Esophagus squamous epithelium (tissue), 5 donors: ENCODE measurements around the gene AQP5. TPM values are rescaled to one million over a fixed set of nuclear protein-coding genes. Genes with fewer than 3 reads are reported as not detected.

ENCODE experiments used
- DNase-seq: peaks from one replicate; lab custom pipeline; 2025; lab: John Stamatoyannopoulos, UW
- H3K27ac ChIP-seq, 4 donors: fragments of 200-600 bp; sonication (generic); one replicate each; pipeline ENCODE4 v1.5.1; 2016 to 2019; ENCODE audit warnings: mild to moderate bottlenecking in 1 of 4
- H3K27me3 ChIP-seq, 4 donors: fragments of 200-600 bp; sonication (generic); 1 replicate in 3 of 4; 2 replicates in 1 of 4; pipeline versions ENCODE4 v1.5.1 to v1.6.0; 2017 to 2021; ENCODE audit warnings: antibody characterized with exemption in 1 of 4
- H3K36me3 ChIP-seq, 3 donors: fragments of 200-600 bp; sonication (generic); one replicate each; pipeline ENCODE4 v1.5.1; 2016 to 2019
- H3K4me1 ChIP-seq, 3 donors: fragments of 200-600 bp; sonication (generic); one replicate each; pipeline ENCODE4 v1.5.1; 2017 to 2019
- H3K4me3 ChIP-seq, 4 donors: fragments of 200-600 bp; sonication (generic); 1 replicate in 3 of 4; 2 replicates in 1 of 4; pipeline ENCODE4 v1.5.1; 2016 to 2019; ENCODE audit warnings: mild to moderate bottlenecking in 2 of 4, moderate library complexity in 1 of 4
- H3K9me3 ChIP-seq, 3 donors: fragments of 200-600 bp; sonication (generic); one replicate each; pipeline ENCODE4 v1.5.1; 2016 to 2019
- POLR2A ChIP-seq, 4 donors: fragments of 450-650 bp; IDR thresholded peaks; one replicate each; pipeline ENCODE4 v1.6.1; 2017; ENCODE audit warnings: antibody characterized with exemption in 4 of 4, mild to moderate bottlenecking in 4 of 4, moderate library complexity in 3 of 4
- WGBS, 2 donors: methylation state at CpG; one replicate each; pipeline ENCODE4 v1.1.5; 2018; 5-methylcytosine and 5-hydroxymethylcytosine counted together
- intact Hi-C: fragments of 100-400 bp; cut with DNase I; formaldehyde crosslinking; loops from one replicate; pipeline ENCODE4 v1.15.0; 2022
- total RNA-seq, 4 donors: library from RNA; depleted of rRNA; stranded (reverse); fragments of >200 nt; gene quantifications; one replicate each; pipeline ENCODE4 v1.1.0, GENCODE V29; 2016
- TF ChIP-seq, protein P1 (sequence below), 6 experiments: fragments of 450-650 bp in 4 of 6; fragments of 200-600 bp in 2 of 6; sonication (generic) in 2 of 6; IDR thresholded peaks; one replicate each; pipeline ENCODE4 v1.5.1; 2016 to 2019; ENCODE audit warnings: antibody characterized with exemption in 6 of 6, mild to moderate bottlenecking in 4 of 6, moderate library complexity in 4 of 6
- donor health status: DM: yes; HTN: yes; CAD: no.

AQP5 gene
- total RNA-seq, 4 donors from 2014 or later: 4.7 to 42.2 (median 18.6) TPM

DNA sequence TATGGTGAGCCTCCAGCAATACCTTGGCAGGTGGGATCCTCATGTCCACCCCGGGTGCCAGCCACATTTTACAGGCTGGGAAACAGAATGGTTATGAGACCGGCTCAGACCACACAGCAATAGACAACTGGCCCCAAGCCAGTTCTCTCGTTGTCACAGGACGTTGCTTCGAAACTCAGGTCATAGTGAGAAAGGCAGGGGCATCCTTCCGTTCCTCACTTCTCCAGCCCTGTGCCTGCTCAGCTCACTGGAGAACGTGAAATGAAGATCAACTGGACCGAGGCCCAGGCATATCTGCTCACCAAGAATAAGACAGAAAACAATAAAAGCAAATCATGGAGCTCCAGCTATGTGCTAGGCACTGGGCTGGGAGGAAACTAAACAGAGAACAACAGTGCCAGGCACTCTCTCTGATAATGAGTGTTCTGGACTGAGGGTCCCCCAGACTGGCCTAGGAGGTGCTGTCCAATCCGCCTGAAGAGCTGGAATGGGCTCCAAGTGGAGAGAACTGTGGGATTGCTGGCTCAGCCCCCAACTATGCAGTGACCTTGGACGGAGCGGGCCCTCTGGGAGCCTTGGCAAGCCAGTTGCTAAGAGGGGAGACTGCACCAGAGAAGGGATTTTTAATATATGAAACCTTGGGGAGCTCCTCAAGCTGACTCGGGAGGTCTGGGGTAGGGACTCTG is 39.2 kb upstream of the AQP5 start:
- intact Hi-C loops: no loop called here
- DNase-seq: no peak
- peak overlapping the region in 3 of 4 donors; percentile 26 to 60 (median 45) for H3K27ac ChIP-seq
- peaks cover 6 to 61% (median 8%) of the 10 kb centered on the region in 3 donors for H3K4me1 ChIP-seq
- TF ChIP-seq, protein P1, sequence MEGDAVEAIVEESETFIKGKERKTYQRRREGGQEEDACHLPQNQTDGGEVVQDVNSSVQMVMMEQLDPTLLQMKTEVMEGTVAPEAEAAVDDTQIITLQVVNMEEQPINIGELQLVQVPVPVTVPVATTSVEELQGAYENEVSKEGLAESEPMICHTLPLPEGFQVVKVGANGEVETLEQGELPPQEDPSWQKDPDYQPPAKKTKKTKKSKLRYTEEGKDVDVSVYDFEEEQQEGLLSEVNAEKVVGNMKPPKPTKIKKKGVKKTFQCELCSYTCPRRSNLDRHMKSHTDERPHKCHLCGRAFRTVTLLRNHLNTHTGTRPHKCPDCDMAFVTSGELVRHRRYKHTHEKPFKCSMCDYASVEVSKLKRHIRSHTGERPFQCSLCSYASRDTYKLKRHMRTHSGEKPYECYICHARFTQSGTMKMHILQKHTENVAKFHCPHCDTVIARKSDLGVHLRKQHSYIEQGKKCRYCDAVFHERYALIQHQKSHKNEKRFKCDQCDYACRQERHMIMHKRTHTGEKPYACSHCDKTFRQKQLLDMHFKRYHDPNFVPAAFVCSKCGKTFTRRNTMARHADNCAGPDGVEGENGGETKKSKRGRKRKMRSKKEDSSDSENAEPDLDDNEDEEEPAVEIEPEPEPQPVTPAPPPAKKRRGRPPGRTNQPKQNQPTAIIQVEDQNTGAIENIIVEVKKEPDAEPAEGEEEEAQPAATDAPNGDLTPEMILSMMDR (IDR thresholded peaks at IDR 0.05): no peak
- no peak for TF ChIP-seq POLR2A (IDR thresholded peaks at IDR 0.05)
- WGBS, 2 donors: 72 to 80% methylated on average over 8 to 10 of the region's 12 CpGs
- no peaks in the 10 kb centered on the region for H3K9me3 ChIP-seq
- H3K4me3 ChIP-seq: no peak overlapping the region
- no peaks in the 10 kb centered on the region for H3K36me3 ChIP-seq
- peaks cover 0 to 4% (median 0%) of the 10 kb centered on the region in 4 donors for H3K27me3 ChIP-seq

DNA sequence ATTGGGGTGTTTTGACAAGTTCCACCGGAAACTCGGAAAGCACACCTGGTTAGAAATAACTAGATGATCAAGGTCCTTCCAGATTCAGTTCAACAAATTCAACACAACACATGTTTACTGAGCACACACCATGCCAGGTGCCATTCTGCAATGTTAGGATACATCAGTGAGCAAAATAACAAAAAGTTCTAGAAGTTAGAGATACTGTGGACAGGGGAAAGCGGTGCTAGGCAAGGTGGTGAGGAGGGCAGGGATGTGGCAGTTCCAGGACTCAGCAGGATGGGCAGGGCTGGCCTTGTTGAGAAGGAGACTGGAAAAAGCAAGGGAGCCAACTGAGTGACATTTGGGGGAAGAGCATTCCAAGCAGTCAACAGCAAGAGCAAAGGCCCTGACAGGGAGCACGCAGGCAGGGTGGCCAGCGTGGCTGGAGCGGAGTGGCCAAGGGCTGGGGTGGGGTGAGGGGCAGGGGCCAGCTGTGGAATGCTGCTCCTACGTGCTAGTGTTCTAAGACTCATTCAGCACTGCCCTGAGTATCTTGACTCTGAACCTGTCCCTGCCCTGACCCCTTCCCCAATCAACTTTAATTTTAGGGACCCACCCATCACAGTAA is 38.5 kb upstream of the AQP5 start:
- TF ChIP-seq, protein P1 (IDR thresholded peaks at IDR 0.05): no peak
- TF ChIP-seq POLR2A (IDR thresholded peaks at IDR 0.05): no peak
- Histone ChIP-seq H3K36me3 (no peaks in the 10 kb centered on the region), H3K4me1 (peaks cover 6 to 55% (median 8%) of the 10 kb centered on the region in 3 donors), H3K27me3 (no peaks in the 10 kb centered on the region), H3K9me3 (no peaks in the 10 kb centered on the region), H3K4me3 (no peak overlapping the region), H3K27ac (peak overlapping the region; percentile 26 to 60 (median 36))
- DNase-seq: no peak
- WGBS, 2 donors: 83 to 88% methylated on average over 7 of the region's 7 CpGs
- intact Hi-C loops: no loop called here

DNA sequence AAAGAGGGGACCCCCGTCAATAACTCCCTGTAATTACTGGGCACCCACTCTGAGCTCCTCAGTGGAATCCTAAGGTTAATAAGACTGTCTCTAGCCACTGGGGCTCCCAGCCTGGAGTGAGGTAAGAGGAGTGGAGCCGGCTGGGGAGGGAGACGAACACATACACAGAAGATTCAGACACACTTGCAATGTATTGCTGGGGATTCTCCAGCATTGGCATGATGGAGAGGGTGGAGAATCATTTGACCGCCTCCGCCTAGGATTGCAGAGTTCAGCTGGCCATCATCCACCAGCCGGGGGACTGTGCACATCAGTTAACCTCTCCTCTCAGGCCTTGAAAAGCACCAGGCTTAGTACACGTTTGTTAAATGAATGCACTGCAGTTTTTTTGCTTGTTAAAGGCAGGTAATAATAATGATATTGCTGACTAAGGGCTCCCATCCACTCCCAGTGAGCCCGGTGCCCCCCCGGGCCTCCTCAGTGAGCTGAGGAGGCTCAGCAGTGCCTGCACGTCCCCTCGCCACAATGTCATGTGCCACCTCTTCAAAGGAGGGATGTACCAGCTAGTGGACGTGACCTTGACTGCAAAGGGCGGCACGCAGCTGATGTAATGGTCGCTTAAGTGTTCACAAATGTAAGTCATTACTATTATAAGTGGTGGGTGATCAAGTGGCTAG is 37.7 kb upstream of the AQP5 start:
- Histone ChIP-seq H3K27ac (peak overlapping the region in 3 of 4 donors; percentile 26 to 60 (median 45)), H3K9me3 (no peaks in the 10 kb centered on the region), H3K4me3 (no peak overlapping the region), H3K36me3 (no peaks in the 10 kb centered on the region), H3K27me3 (no peaks in the 10 kb centered on the region), H3K4me1 (peaks cover 6 to 59% (median 8%) of the 10 kb centered on the region in 3 donors)
- intact Hi-C loops: no loop called here
- no peak for DNase-seq
- 85 to 89% methylated on average over 9 to 15 of the region's 15 CpGs for WGBS, 2 donors
- TF ChIP-seq, protein P1 (IDR thresholded peaks at IDR 0.05): no peak
- no peak for TF ChIP-seq POLR2A (IDR thresholded peaks at IDR 0.05)

DNA sequence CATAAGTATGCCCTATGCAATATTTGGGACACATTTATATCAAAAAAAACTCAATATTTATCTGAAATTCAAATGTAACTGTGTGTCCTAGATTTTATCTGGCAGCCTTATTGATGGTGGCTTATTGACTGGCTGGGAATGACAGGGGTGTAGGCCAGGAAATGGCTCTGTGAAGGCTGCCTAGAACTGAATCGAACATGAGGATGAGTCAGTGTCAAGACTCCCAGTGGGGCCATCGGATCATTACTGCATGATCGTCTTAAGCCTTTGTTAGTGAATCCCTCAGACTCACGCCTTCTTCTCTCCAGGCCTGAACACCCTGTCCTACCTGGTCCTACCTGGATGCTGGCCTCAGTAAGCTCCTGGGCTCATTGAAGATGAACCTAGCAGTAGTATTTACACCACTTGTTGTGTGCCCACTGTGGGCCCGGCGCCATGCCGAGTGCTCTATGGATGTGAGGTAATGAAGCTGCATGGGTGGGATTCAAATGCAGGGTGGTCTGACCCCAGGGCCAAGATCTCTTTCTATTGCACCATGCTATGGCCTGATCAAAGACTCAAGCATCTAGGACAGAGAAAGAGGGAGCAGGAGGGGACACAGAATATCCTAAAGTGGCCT is 36.9 kb upstream of the AQP5 start:
- Histone ChIP-seq H3K4me3 (no peak overlapping the region), H3K27ac (no peak overlapping the region), H3K27me3 (no peaks in the 10 kb centered on the region), H3K9me3 (no peaks in the 10 kb centered on the region), H3K36me3 (no peaks in the 10 kb centered on the region), H3K4me1 (peaks cover 6 to 62% (median 8%) of the 10 kb centered on the region in 3 donors)
- no peak for DNase-seq
- TF ChIP-seq POLR2A (IDR thresholded peaks at IDR 0.05): no peak
- TF ChIP-seq, protein P1 (IDR thresholded peaks at IDR 0.05): no peak
- intact Hi-C loops: no loop called here
- WGBS, 2 donors: 66 to 79% methylated on average over 4 to 5 of the region's 7 CpGs
